ENCODE results near the gene SGMS1.
A peak's percentile ranks its signal among the peaks of the same experiment; 100 is the strongest.

Gene SGMS1

DNA sequence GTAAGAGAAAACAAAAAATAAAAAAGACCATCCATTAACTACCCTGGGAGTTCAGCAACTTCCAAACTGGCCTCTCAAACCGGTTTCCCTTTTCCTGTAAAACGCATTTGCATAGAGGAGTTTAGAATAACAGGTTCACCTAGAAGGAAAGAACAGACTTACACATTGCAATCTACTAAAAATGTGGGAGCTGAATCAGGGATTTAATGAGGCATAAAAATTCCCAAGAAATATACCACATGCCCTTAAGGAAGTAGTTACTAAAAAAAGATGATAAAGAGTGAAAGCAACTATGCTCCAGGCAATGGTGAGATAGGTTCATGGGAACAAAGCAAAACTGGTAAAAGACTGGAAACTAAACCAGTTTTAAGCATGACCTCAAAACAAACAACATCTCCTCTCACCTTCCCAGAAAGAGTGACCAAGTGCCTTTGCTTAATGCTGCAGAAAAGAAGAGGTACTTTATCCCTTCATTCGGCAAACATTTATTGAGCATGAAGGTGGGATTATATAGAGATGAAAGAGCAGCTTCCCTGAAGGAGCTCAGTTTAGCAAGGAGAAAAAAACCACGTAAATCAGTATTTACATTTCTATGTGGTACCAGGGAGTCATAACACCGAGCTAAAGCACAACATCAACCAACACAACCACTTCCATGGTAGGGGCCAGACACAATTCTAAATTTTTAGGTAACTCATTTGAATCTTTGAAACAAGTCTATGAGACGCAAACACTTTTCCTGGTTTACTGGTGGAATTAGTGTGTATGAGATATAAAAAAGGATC is 152.8 kb downstream of the SGMS1 start:
- no peak for TF ChIP-seq CTCF (conservative IDR thresholded peaks at IDR 0.05; ENCODE audit: control insufficient read depth, insufficient read depth, low read depth, low read length)
- no peak for DNase-seq (ENCODE audit: low read depth)
- H3K4me3 ChIP-seq (ENCODE audit: control insufficient read depth, low read depth, low read length), result no peak overlapping the region

- TF ChIP-seq CTCF (conservative IDR thresholded peaks at IDR 0.05; ENCODE audit: control insufficient read depth, insufficient read depth, low read depth, low read length), result no peak
- no peak overlapping the region for H3K4me3 ChIP-seq (ENCODE audit: control insufficient read depth, low read depth, low read length)
- no peak for DNase-seq (ENCODE audit: low read depth)
Measured at GRCh38 chr10:50470345-50470744, 153.4 kb downstream of the SGMS1 start.

DNA sequence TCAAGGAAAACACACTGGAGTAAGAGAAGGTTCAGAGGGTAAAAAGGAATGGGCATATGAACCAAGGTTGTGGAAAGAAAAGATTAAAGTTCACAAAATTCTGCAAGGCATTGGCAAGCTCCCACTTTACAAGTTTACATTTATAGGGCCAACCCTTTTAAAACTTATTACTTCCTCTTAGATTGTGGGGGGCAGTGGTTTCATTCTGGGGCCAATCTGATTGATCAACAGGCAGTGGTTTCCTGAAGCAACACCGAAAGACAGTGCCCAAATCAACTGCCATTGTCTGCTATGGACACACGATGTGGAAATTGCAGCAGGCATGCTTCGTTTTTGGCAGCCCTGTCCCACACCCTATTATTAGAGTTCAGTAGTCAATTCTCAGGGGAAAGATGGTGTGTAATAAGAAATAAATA is 154.0 kb downstream of the SGMS1 start:
- DNase-seq (ENCODE audit: low read depth), result no peak
- TF ChIP-seq CTCF (conservative IDR thresholded peaks at IDR 0.05; ENCODE audit: control insufficient read depth, insufficient read depth, low read depth, low read length), result no peak
- H3K4me3 ChIP-seq (ENCODE audit: control insufficient read depth, low read depth, low read length), result no peak overlapping the region

GRCh38 chr10:50469288-50469687 is 154.5 kb downstream of the SGMS1 start:
- peak; percentile 17 for DNase-seq (ENCODE audit: low read depth)
- TF ChIP-seq CTCF (conservative IDR thresholded peaks at IDR 0.05; ENCODE audit: control insufficient read depth, insufficient read depth, low read depth, low read length), result no peak
- H3K4me3 ChIP-seq (ENCODE audit: control insufficient read depth, low read depth, low read length), result no peak overlapping the region

DNA sequence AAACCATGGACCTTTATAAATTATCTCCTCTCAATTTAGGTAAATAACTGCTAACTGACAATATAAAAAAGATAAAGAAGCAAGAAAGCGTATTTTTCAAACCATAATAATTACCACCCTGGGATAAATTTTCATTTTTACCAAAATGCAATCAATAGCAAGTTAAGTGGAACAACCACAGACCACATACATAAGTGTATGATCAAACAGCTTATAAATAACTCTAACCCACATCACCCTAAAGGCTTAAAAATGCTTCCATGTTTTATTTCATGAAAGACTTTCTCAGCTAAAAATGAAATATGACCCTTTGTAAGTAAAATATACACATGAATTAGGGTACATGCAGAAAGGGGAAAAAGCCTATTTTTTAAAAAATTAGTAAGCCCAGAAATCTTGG is 156.5 kb downstream of the SGMS1 start:
- no peak overlapping the region for H3K4me3 ChIP-seq (ENCODE audit: control insufficient read depth, low read depth, low read length)
- no peak for TF ChIP-seq CTCF (conservative IDR thresholded peaks at IDR 0.05; ENCODE audit: control insufficient read depth, insufficient read depth, low read depth, low read length)
- no peak for DNase-seq (ENCODE audit: low read depth)

GRCh38 chr10:50464004-50464409 is 159.7 kb downstream of the SGMS1 start:
- no peak for TF ChIP-seq CTCF (conservative IDR thresholded peaks at IDR 0.05; ENCODE audit: control insufficient read depth, insufficient read depth, low read depth, low read length)
- DNase-seq (ENCODE audit: low read depth), result no peak
- H3K4me3 ChIP-seq (ENCODE audit: control insufficient read depth, low read depth, low read length), result no peak overlapping the region

All from fibroblast of mammary gland (primary cell).